ENCODE measurements around the gene ENHO.

DNA sequence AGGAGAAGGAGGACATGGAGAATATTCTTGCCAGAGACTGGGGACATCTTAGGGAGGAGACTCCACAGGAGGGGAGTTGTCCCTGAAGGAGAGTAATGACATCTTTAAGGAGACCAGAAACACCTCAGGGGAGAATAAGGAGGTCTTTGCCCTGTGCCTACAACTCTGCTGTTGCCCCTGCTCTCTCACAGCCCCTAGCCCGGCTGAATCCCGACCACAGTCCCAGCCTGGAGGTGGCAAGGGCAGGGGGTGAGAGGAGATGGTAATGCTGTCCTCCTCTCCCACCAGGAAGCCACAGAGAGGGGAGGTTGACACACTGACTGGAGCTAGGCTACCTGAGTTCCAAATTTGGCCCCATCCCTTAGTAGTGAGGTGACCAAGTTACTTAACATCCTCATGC lies 30.2 kb upstream of the ENHO start:
- TF ChIP-seq EZH2 (IDR thresholded peaks at IDR 0.05; ENCODE audit: insufficient read depth, poor library complexity, severe bottlenecking) (no peak), EZH2phosphoT487 (IDR thresholded peaks at IDR 0.05; ENCODE audit: insufficient read depth, low read depth) (no peak)

Data from GM23248 (cell line).